GM18519 (cell line): Measurements from ENCODE around the gene NKD2.

Experiments used
- ATAC-seq: cut with Tn5 transposase; IDR thresholded peaks from one replicate; pipeline ENCODE4 v1.9.1; 2021; ENCODE audit warnings: mild to moderate bottlenecking, moderate library complexity; ENCODE audit not compliant: unreplicated experiment, low FRiP score

The NKD2 gene

DNA sequence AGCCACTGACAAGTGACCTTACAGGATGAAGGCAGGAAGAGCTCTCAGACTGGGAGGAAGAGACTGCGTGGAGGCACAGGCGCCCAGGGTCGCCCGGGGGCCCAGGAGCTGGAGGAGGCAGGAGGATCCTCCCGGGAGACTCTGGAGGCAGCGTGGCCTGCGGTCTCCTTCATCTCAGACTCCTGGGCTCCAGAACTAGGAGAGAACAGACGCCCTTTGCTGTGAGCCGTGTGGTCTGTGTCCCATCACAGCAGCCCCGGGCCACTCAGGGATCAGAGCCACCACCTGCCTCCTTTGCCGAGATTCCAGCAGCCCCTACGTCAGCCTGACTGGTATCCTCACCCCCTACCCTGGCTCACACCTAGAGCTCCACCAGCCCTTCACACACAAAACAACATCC is 58.1 kb downstream of the NKD2 start:
- ATAC-seq: no peak

DNA sequence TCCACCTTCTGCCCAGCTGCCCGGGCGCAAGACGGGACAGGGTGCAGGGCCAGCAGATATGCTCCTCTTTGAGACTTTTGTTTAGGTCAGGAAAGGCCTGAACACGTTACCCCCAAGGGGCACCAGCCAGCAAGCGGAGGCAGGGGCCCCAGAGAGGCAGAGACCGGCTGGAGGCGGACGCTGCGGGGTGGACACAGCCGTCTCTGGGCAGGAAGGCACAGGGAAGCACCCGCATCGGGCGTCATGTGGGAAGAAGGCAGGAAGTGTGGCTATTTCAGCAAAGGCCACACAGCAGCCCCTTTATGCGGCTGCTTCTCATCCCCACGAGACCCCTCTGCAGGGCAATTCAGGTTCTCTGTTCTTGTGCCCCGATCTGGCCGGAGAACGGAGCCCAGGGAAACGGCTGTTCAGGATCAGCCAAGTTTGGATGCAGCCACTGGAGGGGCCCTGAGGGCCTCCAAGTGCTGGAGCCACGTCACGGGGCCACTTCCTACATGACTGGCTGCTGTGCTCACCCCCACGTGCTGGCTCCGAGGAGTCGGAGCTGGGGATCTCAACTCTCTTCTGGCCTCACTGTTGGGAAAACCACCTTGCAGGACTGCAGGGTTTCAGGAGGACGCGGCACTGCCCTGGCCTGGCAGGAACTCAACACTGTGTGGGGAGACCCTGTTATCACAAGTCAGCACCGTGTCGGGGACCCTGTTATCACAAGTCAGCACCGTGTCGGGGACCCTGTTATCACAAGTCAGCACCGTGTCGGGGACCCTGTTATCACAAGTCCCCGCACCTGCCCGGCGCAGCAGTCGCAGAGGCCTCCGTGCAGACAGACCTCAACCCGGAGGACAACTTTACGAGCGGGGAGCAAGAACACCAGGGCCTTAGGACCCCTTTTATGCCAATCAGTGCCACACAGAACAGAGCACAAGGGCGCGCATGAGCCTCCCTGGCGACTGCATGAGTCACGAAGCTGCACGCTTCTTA is 58.8 kb downstream of the NKD2 start:
- ATAC-seq: no peak

DNA sequence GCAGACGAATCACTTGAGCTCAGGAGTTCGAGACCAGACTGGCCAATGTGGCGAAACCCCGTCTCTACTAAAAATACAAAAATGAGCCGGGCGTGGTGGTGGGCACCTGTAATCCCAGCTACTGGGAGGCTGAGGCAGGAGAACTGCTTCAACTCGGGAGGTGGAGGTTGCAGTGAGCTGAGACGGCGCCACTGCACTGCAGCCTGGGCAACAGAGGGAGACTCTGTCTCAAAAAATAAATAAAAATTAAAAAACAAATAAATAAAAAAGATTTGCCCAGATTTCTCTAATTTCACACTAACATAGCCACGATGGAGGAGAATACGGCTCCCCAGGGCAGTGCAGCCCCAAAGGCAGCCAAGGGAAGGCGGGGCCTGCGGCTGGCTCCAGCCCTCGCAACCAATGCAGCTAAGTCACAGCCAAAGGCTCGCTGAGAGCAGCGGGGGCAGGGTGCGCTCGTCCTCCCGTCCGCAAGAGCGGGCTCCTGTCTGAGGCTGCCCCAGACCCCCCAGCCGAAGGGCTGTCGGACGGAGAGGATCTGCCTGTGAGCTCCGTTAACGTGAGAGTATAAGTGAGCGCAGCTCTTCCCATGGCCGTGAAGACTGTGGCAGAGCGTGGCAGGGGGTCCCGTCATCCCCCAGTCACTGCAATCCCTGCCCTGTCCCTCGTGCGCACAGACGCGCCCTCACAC is 59.7 kb downstream of the NKD2 start:
- ATAC-seq: no peak

DNA sequence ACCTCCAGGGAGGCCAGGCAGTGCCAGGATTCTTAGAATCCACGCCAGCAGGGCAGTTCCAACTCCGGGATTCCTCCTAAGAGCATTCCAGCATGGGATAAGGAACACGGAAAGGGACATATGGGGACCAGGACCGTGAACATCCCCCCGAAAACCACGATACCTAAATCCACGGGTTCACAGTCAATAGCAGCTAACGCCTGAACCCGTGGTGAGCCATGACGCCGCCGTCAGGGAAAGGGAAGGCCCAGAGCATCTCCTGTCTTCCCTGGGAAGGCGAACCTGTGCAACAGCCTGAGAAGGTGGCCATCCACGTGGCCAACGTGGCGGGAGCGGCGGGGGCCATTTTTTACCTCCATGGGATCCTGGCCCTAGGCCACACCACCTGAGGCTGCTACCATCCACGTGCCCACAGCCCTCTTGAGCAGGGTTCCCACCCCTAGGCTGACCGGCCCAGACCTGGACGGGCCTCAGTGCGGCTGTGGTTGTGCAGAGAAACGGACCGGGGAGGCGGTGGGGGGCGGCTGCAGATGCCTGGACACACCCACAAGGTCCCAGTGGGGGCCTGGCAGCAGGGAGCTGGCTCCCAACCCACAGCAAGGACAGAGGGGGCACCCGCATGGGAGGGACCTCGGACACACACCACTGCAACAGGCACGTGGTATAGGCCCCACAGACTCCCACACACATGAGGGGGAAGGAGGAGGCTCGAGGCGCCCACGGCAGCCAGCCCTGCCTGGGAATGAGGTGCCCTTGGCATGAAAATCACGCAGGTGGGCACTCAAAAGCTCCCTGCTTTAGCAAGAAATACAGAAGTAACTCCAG is 60.5 kb downstream of the NKD2 start:
- ATAC-seq: no peak

DNA sequence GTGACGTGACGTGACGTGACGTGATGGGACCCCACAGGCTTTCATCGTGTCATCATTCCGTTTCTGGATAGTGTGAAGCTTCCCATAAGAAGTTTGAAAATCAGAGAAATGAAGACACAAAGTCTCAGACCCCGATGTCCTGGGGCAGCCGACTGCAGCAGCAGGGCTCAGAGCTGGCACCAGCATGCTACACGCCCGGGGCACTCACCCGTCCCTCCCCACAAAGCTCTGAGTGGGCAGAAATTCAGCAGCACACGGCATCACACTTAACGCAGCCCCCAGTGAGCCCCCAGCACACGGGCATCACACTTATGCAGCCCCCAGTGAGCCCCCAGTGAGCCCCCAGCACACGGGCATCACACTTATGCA is 61.1 kb downstream of the NKD2 start:
- no peak for ATAC-seq

DNA sequence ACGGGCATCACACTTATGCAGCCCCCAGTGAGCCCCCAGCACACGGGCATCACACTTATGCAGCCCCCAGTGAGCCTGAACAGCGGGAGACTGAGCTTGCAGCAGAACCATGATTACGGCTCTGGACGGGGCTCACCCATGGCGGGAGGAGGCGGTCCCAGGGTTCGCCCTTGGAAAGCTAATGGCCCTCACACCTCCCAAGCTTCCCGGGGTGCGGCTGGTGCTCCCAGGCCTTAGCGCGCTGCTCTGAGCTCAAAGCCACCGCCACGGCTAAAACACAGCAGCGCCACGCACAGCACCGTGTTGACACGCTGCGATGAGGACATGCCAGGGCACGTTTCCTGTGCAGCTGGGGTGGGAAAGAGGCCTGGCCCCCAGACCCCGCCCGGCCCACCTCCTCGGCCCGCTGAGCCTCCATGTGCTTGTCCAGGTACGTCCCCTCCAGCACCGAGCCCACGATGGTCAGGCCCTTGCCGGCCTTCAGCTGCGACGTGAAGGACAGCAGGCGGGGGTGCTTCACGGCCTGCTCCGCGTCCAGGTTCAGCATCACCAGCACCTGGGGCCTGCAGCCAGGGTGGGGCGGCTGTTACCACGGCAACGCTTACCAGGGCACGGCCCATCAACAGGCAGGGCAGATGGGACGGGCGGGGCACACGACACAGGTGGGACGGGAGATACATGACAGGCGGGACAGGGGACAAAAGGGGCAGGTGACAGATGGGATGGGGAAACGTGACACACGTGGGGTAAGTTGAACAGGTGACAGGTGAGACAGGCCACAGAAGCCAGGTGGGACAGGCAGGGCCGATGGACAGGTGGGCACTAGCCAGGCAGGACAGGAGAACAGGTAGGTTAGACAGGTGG is 64.9 kb downstream of the NKD2 start:
- no peak for ATAC-seq

DNA sequence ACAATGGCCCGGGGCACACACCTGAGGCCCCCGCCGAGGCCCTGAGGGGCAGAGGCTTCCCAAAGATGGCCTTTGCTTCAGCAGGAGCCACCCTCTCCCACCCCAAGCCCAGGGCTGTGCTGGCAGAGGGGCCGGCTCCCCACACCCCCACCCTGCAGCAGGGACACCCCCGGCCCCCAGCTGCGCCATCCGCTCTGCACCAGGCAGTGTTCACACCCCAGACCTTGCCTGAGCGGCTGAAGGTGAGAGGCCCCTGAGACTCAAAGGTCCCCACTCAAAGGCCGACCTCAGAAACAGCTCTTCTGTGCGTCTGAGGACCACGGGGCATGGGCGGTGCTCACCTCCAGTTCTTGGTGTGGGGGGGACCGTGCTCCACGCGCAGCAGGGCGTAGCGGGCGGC is 65.6 kb downstream of the NKD2 start:
- no peak for ATAC-seq

DNA sequence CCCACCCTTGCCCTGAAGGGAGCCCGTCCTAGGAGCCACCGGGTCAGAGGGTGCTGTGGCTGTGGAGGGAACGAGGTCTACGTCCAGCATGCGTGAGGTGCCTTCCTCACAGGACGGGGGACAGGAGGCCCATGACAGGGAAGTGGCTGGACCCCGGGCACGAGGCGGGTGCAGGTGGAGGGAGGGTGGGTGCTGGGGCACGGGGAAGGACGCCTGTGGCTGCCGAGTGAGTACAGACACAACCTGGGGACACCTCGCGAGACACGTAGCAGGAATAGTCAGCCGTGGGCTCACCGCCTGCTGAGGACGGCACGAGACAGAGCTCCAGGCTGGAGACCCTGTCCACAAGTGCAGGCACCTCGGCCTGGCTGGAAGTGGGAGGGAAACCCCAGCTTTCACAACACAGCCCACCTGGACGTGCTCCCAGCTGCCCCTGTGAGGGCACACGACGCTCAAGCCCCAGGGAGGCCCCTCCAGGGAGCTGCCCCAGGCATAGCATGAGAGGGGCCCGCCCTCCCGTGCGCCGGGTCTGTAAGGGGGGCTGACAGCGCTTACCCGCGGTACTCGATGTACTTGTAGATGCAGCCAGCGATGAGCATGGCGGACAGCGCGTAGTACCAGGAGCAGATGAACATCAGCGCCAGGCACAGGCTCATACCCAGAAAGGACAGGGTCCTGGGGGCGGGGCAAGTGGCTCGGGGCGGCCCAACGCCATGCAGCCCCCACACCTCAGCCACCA is 66.4 kb downstream of the NKD2 start:
- no peak for ATAC-seq

DNA sequence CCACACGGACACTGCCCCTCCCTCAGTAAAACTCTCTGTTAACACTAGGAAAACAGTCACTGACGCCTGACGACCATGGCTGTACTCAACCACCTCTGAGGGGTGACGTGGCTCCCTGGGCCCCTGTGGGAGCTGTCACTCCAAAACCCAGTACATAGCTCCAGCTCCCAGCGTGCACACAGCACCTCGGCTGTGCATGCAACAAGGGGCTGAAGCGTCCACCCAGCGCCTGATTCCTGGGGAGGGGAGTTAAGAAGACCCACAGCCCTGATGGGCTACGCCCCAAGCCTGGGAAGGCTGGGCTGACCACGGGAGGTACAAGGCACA is 66.9 kb downstream of the NKD2 start:
- ATAC-seq: no peak

DNA sequence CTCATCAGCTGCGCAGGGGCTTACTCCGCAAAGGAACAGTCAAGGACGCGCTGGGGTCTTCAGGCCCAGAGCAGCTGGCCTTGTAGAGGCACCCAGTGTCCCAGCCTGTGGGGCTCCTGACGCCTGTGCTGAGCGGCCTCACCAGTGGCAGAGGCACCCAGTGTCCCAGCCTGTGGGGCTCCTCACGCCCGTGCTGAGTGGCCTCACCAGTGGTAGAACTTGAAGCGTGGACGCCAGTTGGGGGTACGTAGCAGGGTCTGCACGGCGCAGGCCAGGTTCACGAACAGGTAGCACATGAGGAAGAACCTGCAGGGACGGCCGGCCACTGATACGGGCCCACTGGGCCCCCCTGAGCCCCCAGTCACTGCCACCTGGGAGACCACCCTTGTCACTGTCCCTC is 67.3 kb downstream of the NKD2 start:
- ATAC-seq: no peak

DNA sequence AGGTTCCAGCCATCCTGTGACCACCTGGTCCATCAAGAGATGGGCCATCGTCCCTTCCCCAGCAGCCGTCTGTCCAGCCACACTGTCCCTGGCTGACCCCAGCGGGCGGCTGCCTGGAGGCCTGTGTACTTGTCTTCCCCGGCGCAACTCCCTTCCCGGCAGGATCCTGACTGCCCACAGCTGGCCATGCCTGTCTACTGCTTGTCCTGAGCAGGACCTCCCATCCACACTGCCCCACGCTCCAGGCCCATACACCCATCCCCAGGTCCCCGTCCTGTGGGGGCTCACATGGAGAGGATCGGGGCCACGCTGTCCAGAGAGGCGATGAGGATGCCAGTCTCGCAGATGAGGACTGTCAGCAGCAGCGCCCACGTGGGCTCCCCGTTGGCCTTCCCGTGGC is 67.8 kb downstream of the NKD2 start:
- no peak for ATAC-seq

DNA sequence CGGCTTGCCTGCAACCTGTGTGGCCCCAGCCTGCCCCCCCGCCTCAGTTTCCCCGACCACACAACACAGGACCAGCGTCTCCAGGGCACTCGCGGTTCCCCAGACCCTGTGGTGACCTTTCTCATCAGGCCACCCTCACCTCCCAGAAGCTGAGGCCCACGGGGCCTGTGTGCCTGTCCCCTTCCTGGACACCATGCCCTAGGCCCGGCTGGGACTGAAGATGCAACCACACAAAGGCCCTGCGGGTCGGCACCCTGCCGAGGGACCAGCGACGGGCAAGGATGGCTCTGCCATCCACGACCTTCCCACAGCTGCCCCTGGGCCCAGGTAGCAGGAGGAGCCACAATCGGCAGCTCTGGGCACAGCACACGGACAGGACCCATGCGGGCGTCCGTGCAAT is 68.4 kb downstream of the NKD2 start:
- ATAC-seq: no peak

DNA sequence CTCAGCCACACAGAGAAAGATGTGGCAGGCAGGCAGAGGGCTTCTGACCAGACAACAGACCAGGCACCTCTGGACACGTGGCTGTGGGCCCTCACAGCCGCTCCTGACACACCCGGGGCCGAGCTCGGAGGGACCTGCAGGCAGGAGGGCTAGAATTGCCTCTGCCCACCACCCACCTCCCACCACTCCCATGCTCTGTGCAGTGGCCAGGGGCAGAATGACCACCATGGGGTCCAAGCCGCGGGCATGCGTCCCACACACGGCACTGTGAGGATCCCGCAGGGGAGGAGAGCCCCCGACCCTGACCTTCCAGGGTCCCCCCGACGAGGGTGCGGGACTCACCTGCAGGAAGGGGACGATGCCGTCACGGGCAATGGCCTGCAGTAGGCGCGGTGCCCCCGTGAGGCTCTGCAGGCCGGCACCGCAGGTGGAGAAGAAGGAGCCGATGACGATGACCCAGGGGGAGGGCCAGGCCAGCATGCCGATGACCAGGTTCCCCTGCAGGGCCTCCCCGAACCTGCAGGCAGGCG is 69.0 kb downstream of the NKD2 start:
- ATAC-seq: no peak

DNA sequence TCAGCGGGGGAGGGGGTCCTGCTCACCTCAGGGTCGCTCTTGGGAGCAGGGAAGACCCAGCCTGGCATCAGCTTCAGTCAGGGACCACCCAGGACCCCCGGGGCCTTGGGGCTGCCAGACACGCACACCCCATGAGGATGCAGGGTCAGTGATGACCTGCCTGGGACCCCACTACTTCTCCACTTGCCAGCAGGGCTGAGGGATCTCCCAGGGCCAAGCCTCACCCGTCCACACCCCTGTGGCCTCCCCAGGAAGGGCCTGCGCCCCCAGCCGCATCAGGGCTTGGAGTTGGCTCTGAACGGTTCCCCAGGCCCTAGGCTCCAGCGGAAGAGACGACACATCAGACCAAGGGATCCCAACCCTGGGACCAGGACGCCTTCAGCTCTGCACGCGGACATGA is 69.6 kb downstream of the NKD2 start:
- no peak for ATAC-seq

DNA sequence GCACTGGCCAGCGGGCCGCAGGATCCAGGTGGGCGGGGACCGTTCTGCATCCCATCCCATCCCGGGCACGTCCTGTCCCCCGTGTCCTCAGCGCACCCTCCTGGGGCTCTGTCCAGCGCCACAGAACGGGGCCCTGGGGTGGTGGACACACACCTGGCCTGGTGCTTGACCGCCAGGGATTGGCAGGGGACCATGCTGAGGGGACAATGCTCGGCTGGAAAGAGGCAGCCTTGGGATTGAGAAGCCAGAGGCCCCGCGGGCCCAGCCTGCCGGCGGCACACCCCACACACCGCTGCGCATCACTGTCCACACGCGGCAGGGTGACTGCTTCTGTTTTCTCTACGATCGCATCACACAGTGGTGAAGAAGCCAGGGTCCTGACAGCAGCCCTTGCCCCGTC is 70.2 kb downstream of the NKD2 start:
- ATAC-seq: no peak

DNA sequence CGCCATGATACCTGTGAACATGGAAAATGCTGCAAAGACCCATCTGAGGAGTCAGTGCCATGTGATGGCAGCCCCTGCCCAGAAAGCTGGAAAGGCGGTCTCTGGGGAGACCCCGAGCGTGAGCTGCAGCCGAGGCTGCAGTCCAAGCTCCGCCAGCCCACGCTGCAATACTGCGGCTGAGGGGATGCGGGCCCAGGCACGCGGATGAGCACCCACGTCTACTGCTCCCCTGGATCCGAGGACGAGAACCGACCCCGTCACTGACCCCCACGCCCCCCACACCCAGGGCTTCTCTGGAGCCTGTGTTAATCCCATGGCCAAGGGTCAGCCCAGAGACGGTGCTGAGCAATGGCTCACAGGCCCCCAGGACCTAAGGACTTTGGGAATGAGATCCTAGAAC is 70.9 kb downstream of the NKD2 start:
- no peak for ATAC-seq

DNA sequence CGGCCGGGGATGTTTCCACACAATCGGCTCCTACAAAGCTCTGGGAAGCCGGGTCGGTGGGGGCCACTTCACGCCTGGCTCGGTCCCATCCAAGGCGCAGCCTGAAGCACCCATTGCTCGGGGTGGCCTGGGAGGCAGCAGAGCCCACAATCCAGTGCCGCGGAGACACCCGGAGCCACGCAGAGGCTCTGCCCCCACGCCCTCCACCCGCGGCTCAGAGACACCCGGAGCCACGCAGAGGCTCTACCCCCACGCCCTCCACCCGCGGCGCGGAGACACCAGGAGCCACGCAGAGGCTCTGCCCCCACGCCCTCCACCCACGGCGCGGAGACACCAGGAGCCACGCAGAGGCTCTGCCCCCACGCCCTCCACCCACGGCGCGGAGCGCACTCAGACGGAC is 71.4 kb downstream of the NKD2 start:
- ATAC-seq: no peak

DNA sequence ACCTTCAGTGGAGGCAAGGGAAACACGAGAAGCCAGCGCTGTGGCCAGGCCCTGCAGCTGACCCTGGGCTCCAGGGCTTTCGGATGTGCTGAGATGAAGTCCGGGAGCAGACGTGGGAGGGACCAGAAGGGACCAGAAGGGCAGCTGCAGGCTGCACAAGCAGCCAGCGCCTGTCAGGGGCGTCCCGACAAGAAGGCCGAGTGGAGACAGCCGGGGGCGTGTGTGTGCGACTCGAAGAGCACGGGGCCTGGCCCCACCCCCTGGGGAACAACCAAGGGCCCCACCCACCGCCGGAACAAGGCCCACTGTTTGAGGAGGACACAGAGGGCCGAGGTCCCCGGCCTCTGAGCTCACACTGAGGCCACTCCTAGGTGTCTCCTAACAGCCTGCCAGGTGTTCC is 71.8 kb downstream of the NKD2 start:
- ATAC-seq: no peak

DNA sequence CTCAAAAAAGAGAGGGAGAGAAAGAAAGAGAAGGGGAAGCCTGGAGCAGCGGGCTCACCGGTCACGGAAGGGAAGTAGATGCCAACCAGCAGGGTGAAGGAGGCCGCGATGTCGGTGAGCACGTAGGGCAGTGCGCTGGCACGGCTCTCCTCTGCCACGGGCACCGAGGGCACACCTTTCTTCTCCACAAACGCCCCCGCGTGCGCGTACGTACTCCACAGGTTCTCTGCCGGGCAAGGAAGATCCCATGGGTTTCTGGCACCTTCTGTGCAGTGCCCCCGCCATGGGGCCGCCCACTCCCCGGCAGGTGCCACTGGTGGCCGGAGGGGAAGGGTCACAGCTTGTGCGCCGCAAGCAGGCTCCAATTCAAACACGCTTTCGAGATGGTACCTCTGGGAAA is 72.9 kb downstream of the NKD2 start:
- no peak for ATAC-seq
